Skeletal muscle satellite cell (primary cell): Measurements from ENCODE around the gene SFXN3.

Experiments
- H3K27me3 ChIP-seq: 2 replicates; pipeline ENCODE4 v1.7.0; 2013; ENCODE audit warnings: low read length; ENCODE audit not compliant: control insufficient read depth, insufficient read depth
- H3K36me3 ChIP-seq: 2 replicates; pipeline ENCODE4 v1.7.0; 2013; ENCODE audit warnings: mild to moderate bottlenecking, control low read depth, low read length; ENCODE audit not compliant: insufficient read depth
- H3K4me1 ChIP-seq: 2 replicates; pipeline ENCODE4 v1.7.0; 2013; ENCODE audit warnings: low read length; ENCODE audit not compliant: control insufficient read depth, insufficient read depth
- H3K4me2 ChIP-seq: 2 replicates; pipeline ENCODE4 v1.7.0; 2013; ENCODE audit warnings: mild to moderate bottlenecking, low read length
- H3K4me3 ChIP-seq: 2 replicates; pipeline ENCODE4 v1.7.0; 2013; ENCODE audit warnings: low read length
- H3K9ac ChIP-seq: 2 replicates; pipeline ENCODE4 v1.7.0; 2013; ENCODE audit warnings: mild to moderate bottlenecking, low read depth, low read length, moderate library complexity
- H3K9me3 ChIP-seq: replicated peaks from 2 replicates; pipeline ENCODE4 v1.7.0; 2013; ENCODE audit warnings: mild to moderate bottlenecking, control low read depth, low read length

The SFXN3 gene

GRCh38 chr10:101073631-101074030 is 42.6 kb downstream of the SFXN3 start:
- peaks cover 58% of the 10 kb centered on the region for H3K27me3 ChIP-seq
- peaks cover 10% of the 10 kb centered on the region for H3K4me1 ChIP-seq
- H3K9me3 ChIP-seq = no peaks in the 10 kb centered on the region

GRCh38 chr10:101075775-101076174 is 44.7 kb downstream of the SFXN3 start:
- Histone ChIP-seq H3K36me3 (no peaks in the 10 kb centered on the region), H3K4me3 (no peak overlapping the region), H3K27me3 (peaks cover 72% of the 10 kb centered on the region), H3K4me2 (no peak overlapping the region), H3K9me3 (no peaks in the 10 kb centered on the region), H3K9ac (no peak overlapping the region), H3K4me1 (peaks cover 7% of the 10 kb centered on the region)

More at GRCh38 chr10:101073631-101074030, 42.6 kb downstream of the SFXN3 start:
- no peaks in the 10 kb centered on the region for H3K36me3 ChIP-seq
- H3K4me2 ChIP-seq = no peak overlapping the region
- no peak overlapping the region for H3K9ac ChIP-seq
- no peak overlapping the region for H3K4me3 ChIP-seq

GRCh38 chr10:101076630-101077029 is 45.6 kb downstream of the SFXN3 start:
- no peaks in the 10 kb centered on the region for H3K9me3 ChIP-seq
- H3K4me2 ChIP-seq = no peak overlapping the region
- no peaks in the 10 kb centered on the region for H3K36me3 ChIP-seq
- H3K4me1 ChIP-seq = peaks cover 3% of the 10 kb centered on the region
- H3K27me3 ChIP-seq = peaks cover 79% of the 10 kb centered on the region
- H3K4me3 ChIP-seq = no peak overlapping the region
- no peak overlapping the region for H3K9ac ChIP-seq

GRCh38 chr10:101079874-101080273 is 48.8 kb downstream of the SFXN3 start:
- Histone ChIP-seq H3K4me3 (no peak overlapping the region), H3K27me3 (peaks cover 70% of the 10 kb centered on the region), H3K9ac (no peak overlapping the region), H3K36me3 (no peaks in the 10 kb centered on the region), H3K9me3 (no peaks in the 10 kb centered on the region), H3K4me2 (no peak overlapping the region), H3K4me1 (no peaks in the 10 kb centered on the region)

GRCh38 chr10:101080933-101081931 is 50.2 kb downstream of the SFXN3 start:
- Histone ChIP-seq H3K27me3 (peaks cover 70% of the 10 kb centered on the region), H3K9me3 (no peaks in the 10 kb centered on the region), H3K36me3 (no peaks in the 10 kb centered on the region), H3K4me2 (no peak overlapping the region), H3K9ac (no peak overlapping the region), H3K4me3 (no peak overlapping the region), H3K4me1 (no peaks in the 10 kb centered on the region)

GRCh38 chr10:101085846-101086245 is 54.8 kb downstream of the SFXN3 start:
- no peaks in the 10 kb centered on the region for H3K9me3 ChIP-seq
- H3K27me3 ChIP-seq = peaks cover 90% of the 10 kb centered on the region
- H3K4me2 ChIP-seq = no peak overlapping the region
- no peak overlapping the region for H3K4me3 ChIP-seq
- no peaks in the 10 kb centered on the region for H3K36me3 ChIP-seq
- peaks cover 9% of the 10 kb centered on the region for H3K4me1 ChIP-seq
- no peak overlapping the region for H3K9ac ChIP-seq

- Histone ChIP-seq H3K4me2 (no peak overlapping the region), H3K4me3 (no peak overlapping the region), H3K9me3 (no peaks in the 10 kb centered on the region), H3K27me3 (peaks cover 80% of the 10 kb centered on the region), H3K4me1 (peaks cover 23% of the 10 kb centered on the region), H3K36me3 (no peaks in the 10 kb centered on the region), H3K9ac (no peak overlapping the region)
Observed at GRCh38 chr10:101087376-101087775, 56.3 kb downstream of the SFXN3 start.

GRCh38 chr10:101087965-101088364 is 56.9 kb downstream of the SFXN3 start:
- no peak overlapping the region for H3K4me3 ChIP-seq
- peaks cover 75% of the 10 kb centered on the region for H3K27me3 ChIP-seq

GRCh38 chr10:101089520-101090299 is 58.7 kb downstream of the SFXN3 start:
- Histone ChIP-seq H3K36me3 (no peaks in the 10 kb centered on the region), H3K9ac (no peak overlapping the region), H3K4me2 (no peak overlapping the region), H3K4me3 (no peak overlapping the region), H3K9me3 (no peaks in the 10 kb centered on the region), H3K27me3 (peaks cover 63% of the 10 kb centered on the region), H3K4me1 (peaks cover 35% of the 10 kb centered on the region)

More at GRCh38 chr10:101087965-101088364, 56.9 kb downstream of the SFXN3 start:
- Histone ChIP-seq H3K9me3 (no peaks in the 10 kb centered on the region), H3K36me3 (no peaks in the 10 kb centered on the region), H3K4me1 (peaks cover 29% of the 10 kb centered on the region), H3K9ac (no peak overlapping the region), H3K4me2 (no peak overlapping the region)

GRCh38 chr10:101090597-101090996 is 59.6 kb downstream of the SFXN3 start:
- Histone ChIP-seq H3K4me2 (no peak overlapping the region), H3K36me3 (no peaks in the 10 kb centered on the region), H3K27me3 (peaks cover 54% of the 10 kb centered on the region), H3K4me1 (peaks cover 35% of the 10 kb centered on the region), H3K9ac (no peak overlapping the region), H3K4me3 (no peak overlapping the region), H3K9me3 (no peaks in the 10 kb centered on the region)
